Heart left ventricle (tissue), 13 donors: Measurements from ENCODE around the gene PEMT.

Experiments
- POLR2A ChIP-seq, 2 donors: fragments of 450-650 bp; IDR thresholded peaks; one replicate each; pipeline ENCODE4 v1.6.1; 2017; ENCODE audit warnings: antibody characterized with exemption in 2 of 2, mild to moderate bottlenecking in 2 of 2, moderate library complexity in 2 of 2
- TF ChIP-seq, protein P1 (sequence below), 12 donors: fragments of 200-600 bp; sonication (generic) in 4 of 12; IDR thresholded peaks; one replicate each; pipeline versions ENCODE4 v1.5.0 to v1.8.0; 2018 to 2022; ENCODE audit warnings: antibody characterized with exemption in 12 of 12, mild to moderate bottlenecking in 5 of 12
- donor health status: ischemic (EF 13 %, LVEDD 7.1; RV severe dilation, severe dysfunction).
- donor health status: DM: no; HTN: yes; CAD: no.
- donor health status: DM: no; HTN: no; CAD: no.
- donor health status: ischemic (EF 25% LVEDD 6.9; RV normal size, moderate dysfunction).
- donor health status: ischemic (EF 25% LVEDD 5.7; RV mildly dilated, moderate dysfunction).
- donor health status: ischemic (EF 35%, LVEDD 5.7; RV mildly dilated, moderate dysfunction).
- donor health status: nonischemic (EF 11% LVEDD 7.7; RV severe dilation, severe dysfunction).
- donor health status: DM: yes; HTN: yes; CAD: no.
- donor health status: PGD.
- donor health status: ischemic (EF 29% LVEDD 5.4; RV normal size, mild dysfunction).
- donor health status: nonischemic (EF 23%, LVEDD 6.1; RV moderate dilation, normal function).

DNA sequence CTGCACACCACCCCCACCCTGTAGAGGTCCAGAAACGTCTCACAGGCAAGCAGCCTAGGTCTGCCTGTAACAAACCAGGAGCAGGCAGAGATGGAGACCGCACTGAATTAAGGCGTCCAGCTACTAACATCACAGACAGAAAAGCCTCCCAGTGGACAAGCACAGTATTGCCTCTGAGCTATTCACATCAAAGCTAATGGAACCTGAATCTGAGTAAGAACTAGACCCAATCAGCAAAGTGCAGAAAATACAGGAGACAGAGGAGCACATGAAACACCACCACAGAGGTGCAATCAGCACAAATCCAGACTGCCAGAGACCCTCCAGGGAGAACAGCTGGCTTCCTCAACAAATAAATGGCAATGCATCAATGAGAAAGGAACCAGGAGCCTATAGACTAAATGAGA, 22.2 kb upstream of the PEMT start:
- TF ChIP-seq, protein P1, sequence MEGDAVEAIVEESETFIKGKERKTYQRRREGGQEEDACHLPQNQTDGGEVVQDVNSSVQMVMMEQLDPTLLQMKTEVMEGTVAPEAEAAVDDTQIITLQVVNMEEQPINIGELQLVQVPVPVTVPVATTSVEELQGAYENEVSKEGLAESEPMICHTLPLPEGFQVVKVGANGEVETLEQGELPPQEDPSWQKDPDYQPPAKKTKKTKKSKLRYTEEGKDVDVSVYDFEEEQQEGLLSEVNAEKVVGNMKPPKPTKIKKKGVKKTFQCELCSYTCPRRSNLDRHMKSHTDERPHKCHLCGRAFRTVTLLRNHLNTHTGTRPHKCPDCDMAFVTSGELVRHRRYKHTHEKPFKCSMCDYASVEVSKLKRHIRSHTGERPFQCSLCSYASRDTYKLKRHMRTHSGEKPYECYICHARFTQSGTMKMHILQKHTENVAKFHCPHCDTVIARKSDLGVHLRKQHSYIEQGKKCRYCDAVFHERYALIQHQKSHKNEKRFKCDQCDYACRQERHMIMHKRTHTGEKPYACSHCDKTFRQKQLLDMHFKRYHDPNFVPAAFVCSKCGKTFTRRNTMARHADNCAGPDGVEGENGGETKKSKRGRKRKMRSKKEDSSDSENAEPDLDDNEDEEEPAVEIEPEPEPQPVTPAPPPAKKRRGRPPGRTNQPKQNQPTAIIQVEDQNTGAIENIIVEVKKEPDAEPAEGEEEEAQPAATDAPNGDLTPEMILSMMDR (IDR thresholded peaks at IDR 0.05), result peak; percentile 51 to 77 (median 64)
- no peak for TF ChIP-seq POLR2A (IDR thresholded peaks at IDR 0.05)
